GM18858 (cell line): ENCODE data around the gene ELL3.
"Not testable (repeated sequence)": the region's sequence is repeated elsewhere in the genome, so short reads cannot be mapped to it uniquely, and the experiment has no call there.

Source experiments
- ATAC-seq: cut with Tn5 transposase; IDR thresholded peaks from one replicate; pipeline ENCODE4 v1.9.1; 2021; ENCODE audit not compliant: unreplicated experiment

The ELL3 gene

GRCh38 chr15:43791993-43792760 lies 15.4 kb upstream of the ELL3 start, which contains the start of gene SERF2:
Gene SERF2, plus strand, starts transcription at chr15:43792320. Its CDS starts 57 bp downstream, at chr15:43792377.
- ATAC-seq: peak; percentile 79

DNA sequence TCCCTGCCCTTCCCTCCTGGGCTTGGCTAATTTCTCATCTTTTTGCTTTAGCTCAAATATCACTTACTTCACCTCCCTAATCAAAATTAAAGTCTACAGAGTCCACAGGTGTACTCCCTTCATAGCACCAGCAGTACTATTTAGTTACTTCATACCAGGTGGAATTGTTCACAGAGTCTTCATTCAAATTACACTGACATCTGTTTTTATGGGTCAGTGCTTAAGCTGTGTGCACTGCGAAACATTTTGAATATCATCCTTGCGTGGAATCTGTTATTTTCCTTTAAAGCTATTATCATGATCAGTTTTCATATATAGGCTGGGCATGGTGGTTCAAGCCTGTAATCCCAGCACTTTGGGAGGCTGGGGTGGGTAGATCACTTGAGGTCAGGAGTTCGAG lies 12.6 kb upstream of the ELL3 start:
- no peak for ATAC-seq

- ATAC-seq: no peak
Measured at GRCh38 chr15:43779016-43779415, 2.2 kb upstream of the ELL3 start.

- ATAC-seq: peak; percentile 33
Measured at GRCh38 chr15:43777267-43777914, 625 bp upstream of the ELL3 start.

DNA sequence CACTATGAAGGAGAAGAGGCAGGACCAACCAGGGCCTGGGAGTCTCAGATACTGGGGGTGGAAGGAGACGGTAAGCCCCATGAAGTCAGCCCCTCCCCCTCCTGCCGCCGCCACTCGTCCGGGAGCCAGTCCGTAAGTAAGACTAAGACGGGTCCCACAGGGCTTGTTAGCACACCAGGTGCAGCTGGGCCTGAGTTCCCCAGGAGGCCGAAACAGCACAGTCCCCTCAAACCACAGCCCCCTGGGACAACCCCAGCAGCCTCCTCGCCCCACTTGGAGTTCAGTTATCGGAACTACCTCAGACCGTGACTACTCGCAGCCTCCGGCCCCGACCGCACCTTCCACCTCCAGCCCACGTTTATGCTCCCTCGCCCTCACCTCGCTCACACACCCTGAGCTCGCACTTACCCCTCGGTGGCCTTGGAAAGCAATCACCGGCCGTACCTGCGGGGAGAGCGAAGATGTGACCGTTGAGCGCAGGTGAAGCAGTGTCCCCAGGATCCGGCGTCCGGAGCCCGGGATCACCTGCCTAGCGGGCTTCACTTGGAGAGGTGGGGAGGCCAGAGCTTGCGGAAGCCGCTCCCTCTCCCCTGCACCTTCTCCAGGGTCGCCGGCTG lies 557 bp downstream of the ELL3 start:
- ATAC-seq: peak; percentile 51

GRCh38 chr15:43775411-43775965 lies 1.3 kb downstream of the ELL3 start:
- no peak for ATAC-seq

DNA sequence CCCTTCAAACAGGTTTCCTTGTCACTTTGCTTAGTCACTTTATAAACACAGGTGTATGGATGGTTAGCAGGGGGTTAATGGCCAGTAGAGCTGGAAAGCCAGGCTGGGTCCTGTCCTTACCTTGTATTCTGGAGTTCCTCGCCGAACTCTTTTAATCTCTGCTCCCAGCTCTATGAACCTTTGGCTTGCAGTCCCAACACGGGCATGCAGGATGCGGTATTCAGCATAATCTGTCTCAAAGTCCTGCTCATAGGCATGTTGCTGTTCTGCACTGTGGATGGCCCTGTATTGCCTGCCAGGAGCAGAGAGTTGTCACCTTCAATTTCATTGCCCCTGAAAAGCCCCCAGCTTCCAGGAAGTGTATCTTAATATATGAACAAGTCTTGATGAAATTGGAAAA lies 2.7 kb downstream of the ELL3 start:
- no peak for ATAC-seq

DNA sequence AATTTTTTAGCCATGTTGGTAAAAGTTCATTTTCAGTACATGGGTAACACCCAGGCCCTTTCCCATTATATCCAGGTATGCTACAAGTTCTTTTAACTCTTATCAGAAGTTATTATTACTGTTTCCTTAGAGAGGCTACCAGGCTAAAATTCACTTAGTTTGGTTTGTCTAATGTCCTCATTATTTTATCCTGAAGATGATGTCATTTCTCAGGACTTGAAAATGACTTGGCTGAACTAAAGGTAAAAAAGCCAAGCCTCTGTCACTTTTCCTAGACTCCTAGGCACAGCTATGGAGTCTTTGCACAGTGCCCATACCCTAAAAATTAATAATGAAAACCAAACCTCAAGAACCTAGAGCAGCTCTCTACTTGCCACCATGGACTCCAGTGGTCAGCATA lies 4.1 kb downstream of the ELL3 start:
- no peak for ATAC-seq

- no peak for ATAC-seq
Measured at GRCh38 chr15:43771816-43772215, 5.0 kb downstream of the ELL3 start.

DNA sequence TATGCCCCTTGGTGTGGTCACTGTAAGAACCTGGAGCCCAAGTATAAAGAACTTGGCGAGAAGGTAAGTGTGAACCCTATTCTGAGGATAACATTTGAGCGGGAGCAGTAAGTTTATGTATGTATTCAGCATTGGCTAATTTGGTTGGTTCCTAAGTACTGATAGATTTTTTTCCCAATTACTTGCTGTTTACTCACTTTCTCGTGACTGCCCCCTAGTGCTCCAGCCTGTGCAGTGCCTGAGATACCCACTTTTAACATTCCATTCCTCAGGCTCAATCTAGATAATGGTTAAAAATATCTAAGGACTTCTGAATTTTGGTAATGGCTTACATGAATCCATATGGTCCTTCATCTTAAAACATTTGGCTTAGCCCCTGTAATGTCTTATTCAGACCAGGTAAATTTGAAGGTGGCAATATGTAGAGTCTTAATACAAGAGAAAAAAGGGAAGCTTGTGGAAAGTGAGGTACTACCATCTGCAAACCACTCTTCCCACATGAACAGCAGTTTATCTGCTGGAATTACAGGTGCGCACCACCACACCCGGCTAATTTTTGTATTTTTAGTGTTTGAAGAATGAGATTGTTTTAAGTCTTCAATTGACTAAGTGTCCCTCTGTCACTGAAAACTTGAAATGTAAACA lies 7.1 kb downstream of the ELL3 start:
- no peak for ATAC-seq

- no peak for ATAC-seq
Measured at GRCh38 chr15:43763819-43764446, 12.8 kb downstream of the ELL3 start.

GRCh38 chr15:43762824-43763223 lies 13.9 kb downstream of the ELL3 start:
- ATAC-seq: no peak

GRCh38 chr15:43751885-43752284 lies 24.9 kb downstream of the ELL3 start:
- no peak for ATAC-seq

DNA sequence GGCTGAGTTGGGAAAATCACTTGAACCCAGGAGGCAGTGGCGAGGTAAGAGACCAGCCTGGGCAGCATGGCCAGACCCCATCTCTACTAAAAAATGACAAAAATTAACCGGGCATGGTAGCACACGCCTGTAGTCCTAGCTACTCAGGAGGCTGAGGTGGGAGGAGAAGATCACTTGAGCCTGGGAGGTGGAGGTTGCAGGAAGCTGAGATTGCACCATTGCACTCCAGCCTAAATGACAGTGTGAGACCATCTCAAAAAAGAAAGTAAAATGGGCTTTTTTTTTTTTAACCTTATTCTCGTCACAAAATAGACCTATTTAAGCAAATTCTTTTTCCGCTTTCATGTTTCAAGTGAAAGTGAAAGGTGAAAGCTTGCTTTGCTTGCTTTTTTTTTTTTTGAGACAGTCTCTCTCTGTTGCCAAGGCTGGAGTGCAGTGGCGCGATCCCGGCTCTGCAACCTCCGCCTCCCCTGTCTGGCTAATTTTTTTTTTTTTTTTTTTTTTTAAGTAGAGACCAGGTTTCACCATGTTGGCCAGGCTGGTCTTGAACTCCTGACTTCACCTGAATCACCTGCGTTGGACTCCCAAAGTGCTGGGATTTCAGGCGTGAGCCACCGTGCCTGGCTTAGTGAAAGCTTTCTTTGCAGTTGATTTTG lies 26.9 kb downstream of the ELL3 start:
- peak; percentile 55 for ATAC-seq

GRCh38 chr15:43748376-43748775 lies 28.4 kb downstream of the ELL3 start:
- no peak for ATAC-seq

- ATAC-seq: not testable (repeated sequence)
Measured at GRCh38 chr15:43746903-43747309, 29.9 kb downstream of the ELL3 start.

DNA sequence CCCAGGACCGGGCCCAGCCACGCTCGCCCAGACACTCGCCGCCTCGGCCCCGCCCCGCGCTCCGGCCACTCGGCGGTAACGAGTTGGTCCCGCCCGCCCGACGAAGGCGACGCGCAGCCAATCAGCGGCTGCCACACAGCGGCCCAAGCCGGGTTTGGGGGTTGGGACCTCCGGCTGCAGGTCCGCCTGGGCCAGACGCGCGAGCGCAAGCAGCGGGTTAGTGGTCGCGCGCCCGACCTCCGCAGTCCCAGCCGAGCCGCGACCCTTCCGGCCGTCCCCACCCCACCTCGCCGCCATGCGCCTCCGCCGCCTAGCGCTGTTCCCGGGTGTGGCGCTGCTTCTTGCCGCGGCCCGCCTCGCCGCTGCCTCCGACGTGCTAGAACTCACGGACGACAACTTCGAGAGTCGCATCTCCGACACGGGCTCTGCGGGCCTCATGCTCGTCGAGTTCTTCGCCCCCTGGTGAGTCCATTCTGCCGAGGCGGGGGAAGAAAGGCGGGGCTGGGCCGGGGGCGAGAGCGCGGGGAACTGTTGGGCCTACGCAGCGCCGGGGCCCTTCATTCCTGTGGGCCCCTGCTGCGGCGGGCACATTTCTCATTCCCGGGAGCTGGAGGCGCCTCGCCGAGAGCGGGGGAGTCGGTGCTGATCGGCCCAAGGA lies 30.4 kb downstream of the ELL3 start, which contains the start of gene PDIA3:
Gene PDIA3, plus strand, starts transcription at position 194 of the 658 bp plus-strand sequence. Its CDS starts 102 bp downstream, at position 296.
- peak; percentile 37 for ATAC-seq

GRCh38 chr15:43735416-43735815 lies 41.4 kb downstream of the ELL3 start:
- ATAC-seq: no peak

- not testable (repeated sequence) for ATAC-seq
Measured at GRCh38 chr15:43728053-43728725, 48.6 kb downstream of the ELL3 start.
